ENCODE results near the gene IMMT.

IMMT gene

GRCh38 chr2:86202702-86203101 is 7.4 kb upstream of the IMMT start:
- TF ChIP-seq RAD21 (IDR thresholded peaks at IDR 0.05; ENCODE audit: low read depth) (no peak), YY1 (IDR thresholded peaks at IDR 0.05; ENCODE audit: low read depth) (no peak), REST (IDR thresholded peaks at IDR 0.05; ENCODE audit: low read depth) (no peak), CREB1 (IDR thresholded peaks at IDR 0.05; ENCODE audit: low read depth) (no peak), EP300 (IDR thresholded peaks at IDR 0.05; ENCODE audit: borderline replicate concordance) (no peak)

- no peak for TF ChIP-seq CREB1 (IDR thresholded peaks at IDR 0.05; ENCODE audit: low read depth)
- no peak for TF ChIP-seq FOXM1 (IDR thresholded peaks at IDR 0.05; ENCODE audit: borderline replicate concordance, low read depth)
- TF ChIP-seq TAF1 (IDR thresholded peaks at IDR 0.05; ENCODE audit: low read depth), result no peak
- no peak for TF ChIP-seq TCF12 (IDR thresholded peaks at IDR 0.05; ENCODE audit: low read depth)
- TF ChIP-seq REST (IDR thresholded peaks at IDR 0.05; ENCODE audit: low read depth), result no peak
- no peak for TF ChIP-seq RAD21 (IDR thresholded peaks at IDR 0.05; ENCODE audit: low read depth)
- no peak for TF ChIP-seq TEAD4 (IDR thresholded peaks at IDR 0.05)
- no peak for TF ChIP-seq YY1 (IDR thresholded peaks at IDR 0.05; ENCODE audit: low read depth)
- TF ChIP-seq ZBTB7A (IDR thresholded peaks at IDR 0.05; ENCODE audit: low read depth), result no peak
- no peak for TF ChIP-seq EP300 (IDR thresholded peaks at IDR 0.05; ENCODE audit: borderline replicate concordance)
- no peak for TF ChIP-seq USF1 (IDR thresholded peaks at IDR 0.05)
- no peak for TF ChIP-seq EGR1 (IDR thresholded peaks at IDR 0.05)
- no peak for TF ChIP-seq CEBPB (IDR thresholded peaks at IDR 0.05)
- no peak for TF ChIP-seq NFIC (IDR thresholded peaks at IDR 0.05)
- TF ChIP-seq MAX (IDR thresholded peaks at IDR 0.05), result no peak
Observed at GRCh38 chr2:86202336-86202692, 7.1 kb upstream of the IMMT start.

- TF ChIP-seq EP300 (IDR thresholded peaks at IDR 0.05; ENCODE audit: borderline replicate concordance), result no peak
- no peak for TF ChIP-seq EGR1 (IDR thresholded peaks at IDR 0.05)
- TF ChIP-seq TEAD4 (IDR thresholded peaks at IDR 0.05), result no peak
Observed at GRCh38 chr2:86201671-86202335, 6.5 kb upstream of the IMMT start.

GRCh38 chr2:86199834-86200177 is 4.5 kb upstream of the IMMT start:
- TF ChIP-seq EP300 (IDR thresholded peaks at IDR 0.05; ENCODE audit: borderline replicate concordance) (no peak), RAD21 (IDR thresholded peaks at IDR 0.05; ENCODE audit: low read depth) (no peak), EGR1 (IDR thresholded peaks at IDR 0.05) (no peak), FOXM1 (IDR thresholded peaks at IDR 0.05; ENCODE audit: borderline replicate concordance, low read depth) (no peak), CREB1 (IDR thresholded peaks at IDR 0.05; ENCODE audit: low read depth) (no peak), USF1 (IDR thresholded peaks at IDR 0.05) (no peak), ZBTB7A (IDR thresholded peaks at IDR 0.05; ENCODE audit: low read depth) (no peak), TEAD4 (IDR thresholded peaks at IDR 0.05) (no peak), CEBPB (IDR thresholded peaks at IDR 0.05) (no peak), REST (IDR thresholded peaks at IDR 0.05; ENCODE audit: low read depth) (no peak), MAX (IDR thresholded peaks at IDR 0.05) (no peak), YY1 (IDR thresholded peaks at IDR 0.05; ENCODE audit: low read depth) (no peak)

- no peak for TF ChIP-seq USF1 (IDR thresholded peaks at IDR 0.05)
- no peak for TF ChIP-seq MAX (IDR thresholded peaks at IDR 0.05)
- no peak for TF ChIP-seq RAD21 (IDR thresholded peaks at IDR 0.05; ENCODE audit: low read depth)
- no peak for TF ChIP-seq EGR1 (IDR thresholded peaks at IDR 0.05)
- TF ChIP-seq EP300 (IDR thresholded peaks at IDR 0.05; ENCODE audit: borderline replicate concordance), result no peak
- TF ChIP-seq FOXM1 (IDR thresholded peaks at IDR 0.05; ENCODE audit: borderline replicate concordance, low read depth), result no peak
- TF ChIP-seq YY1 (IDR thresholded peaks at IDR 0.05; ENCODE audit: low read depth), result no peak
- no peak for TF ChIP-seq CEBPB (IDR thresholded peaks at IDR 0.05)
- no peak for TF ChIP-seq TAF1 (IDR thresholded peaks at IDR 0.05; ENCODE audit: low read depth)
- TF ChIP-seq ZBTB7A (IDR thresholded peaks at IDR 0.05; ENCODE audit: low read depth), result no peak
- no peak for TF ChIP-seq CREB1 (IDR thresholded peaks at IDR 0.05; ENCODE audit: low read depth)
- TF ChIP-seq TCF12 (IDR thresholded peaks at IDR 0.05; ENCODE audit: low read depth), result no peak
- TF ChIP-seq TEAD4 (IDR thresholded peaks at IDR 0.05), result no peak
- no peak for TF ChIP-seq REST (IDR thresholded peaks at IDR 0.05; ENCODE audit: low read depth)
- no peak for TF ChIP-seq NFIC (IDR thresholded peaks at IDR 0.05)
Observed at GRCh38 chr2:86195808-86196387, 636 bp upstream of the IMMT start.
